ENCODE measurements around the gene A1BG. TPM values are rescaled to one million over a fixed set of nuclear protein-coding genes. Genes with fewer than 3 reads are reported as not detected.
A peak's percentile ranks its signal among the peaks of the same experiment; 100 is the strongest.

Gene A1BG
- polyA plus RNA-seq, 2 of the 4 experiments (the other 2 are of a cell fraction): 2.5 to 9.5 TPM

DNA sequence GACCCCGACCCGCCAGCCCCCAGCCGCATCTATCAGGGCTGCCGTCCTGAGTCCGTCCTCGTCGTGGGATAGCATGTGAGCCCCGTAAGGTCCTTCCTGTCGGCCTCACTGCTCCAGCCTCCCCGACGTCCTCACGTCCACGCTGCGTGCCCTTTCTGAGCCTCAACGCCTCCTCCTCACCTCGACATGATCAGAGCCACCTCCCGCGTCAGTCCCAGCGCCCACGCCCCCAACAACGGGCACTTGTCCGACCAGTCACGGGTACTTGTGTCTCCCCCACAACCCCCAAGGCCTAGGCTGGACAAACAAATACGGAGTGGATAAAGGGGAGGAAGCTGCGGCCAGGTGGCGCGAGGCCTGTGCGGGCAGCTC lies 8.6 kb upstream of the A1BG start (continued):
- TF ChIP-seq, protein P1, sequence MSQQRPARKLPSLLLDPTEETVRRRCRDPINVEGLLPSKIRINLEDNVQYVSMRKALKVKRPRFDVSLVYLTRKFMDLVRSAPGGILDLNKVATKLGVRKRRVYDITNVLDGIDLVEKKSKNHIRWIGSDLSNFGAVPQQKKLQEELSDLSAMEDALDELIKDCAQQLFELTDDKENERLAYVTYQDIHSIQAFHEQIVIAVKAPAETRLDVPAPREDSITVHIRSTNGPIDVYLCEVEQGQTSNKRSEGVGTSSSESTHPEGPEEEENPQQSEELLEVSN (IDR thresholded peaks at IDR 0.05; ENCODE audit: borderline replicate concordance, low read depth): peak; percentile 25; the same call in 1 of the 2 replicates
- no peak for TF ChIP-seq SREBF2 (IDR thresholded peaks at IDR 0.05)

DNA sequence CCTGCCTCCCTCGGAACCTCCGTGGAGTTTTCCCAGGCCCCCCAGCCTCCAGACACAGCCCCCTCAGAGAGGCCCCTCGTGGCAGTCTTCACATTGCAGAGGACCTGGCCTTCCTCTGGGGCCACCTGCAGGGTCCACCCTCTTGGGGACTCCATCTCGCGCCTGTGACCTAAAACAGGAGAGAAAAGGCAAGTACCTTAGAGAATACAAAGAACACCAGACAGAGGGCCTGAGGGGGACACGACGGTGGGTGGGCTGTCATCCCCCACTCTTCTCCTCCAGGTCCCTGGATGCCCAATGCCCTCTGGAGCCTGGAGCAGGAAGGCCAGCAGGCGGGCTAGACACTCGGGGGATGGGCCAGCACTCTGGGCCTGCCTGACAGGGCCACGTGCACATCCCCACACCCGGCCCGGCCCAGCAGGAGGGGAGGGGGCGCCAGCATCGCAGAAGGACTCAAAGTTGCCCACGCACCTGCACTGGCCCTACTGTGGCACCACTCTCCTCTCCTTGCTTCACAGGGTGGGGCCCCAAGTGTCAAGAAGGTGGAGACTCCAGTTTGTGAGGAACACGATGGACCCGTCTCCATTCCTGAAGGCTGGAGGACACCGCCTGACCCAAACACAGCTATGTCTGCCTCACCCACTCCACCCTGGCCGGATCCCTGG lies 4.3 kb upstream of the A1BG start:
- no peak overlapping the region for H3K27ac ChIP-seq
- no peak for ATAC-seq
- H3K9me3 ChIP-seq: peaks cover 4% of the 10 kb centered on the region; the same call in 1 of the 3 replicates
- DNase-seq (ENCODE audit: low read depth in 1 of 2, low spot score in 1 of 2): no peak
- no peak for FAIRE-seq
- H3K4me1 ChIP-seq: peaks cover 7% of the 10 kb centered on the region; the same call in 1 of the 3 replicates
- ChIA-PET CTCF (interaction anchor here (1.3 kb wide), 1 partner anchor 14 kb away, joined by 4 read pairs; no protein-coding TSS in a partner anchor), POLR2A (no interaction called here)
- no peak overlapping the region for H3K4me2 ChIP-seq
- no peak overlapping the region for H3K4me3 ChIP-seq
- TF ChIP-seq HOXB13 (CRISPR knock-in tag; IDR thresholded peaks at IDR 0.05; ENCODE audit: low read depth) (no peak), TFCP2L1 (CRISPR knock-in tag; IDR thresholded peaks at IDR 0.05) (no peak)
- 86% methylated on average over 17 of the region's 19 CpGs for WGBS (ENCODE audit: missing lambda C conversion rate)

DNA sequence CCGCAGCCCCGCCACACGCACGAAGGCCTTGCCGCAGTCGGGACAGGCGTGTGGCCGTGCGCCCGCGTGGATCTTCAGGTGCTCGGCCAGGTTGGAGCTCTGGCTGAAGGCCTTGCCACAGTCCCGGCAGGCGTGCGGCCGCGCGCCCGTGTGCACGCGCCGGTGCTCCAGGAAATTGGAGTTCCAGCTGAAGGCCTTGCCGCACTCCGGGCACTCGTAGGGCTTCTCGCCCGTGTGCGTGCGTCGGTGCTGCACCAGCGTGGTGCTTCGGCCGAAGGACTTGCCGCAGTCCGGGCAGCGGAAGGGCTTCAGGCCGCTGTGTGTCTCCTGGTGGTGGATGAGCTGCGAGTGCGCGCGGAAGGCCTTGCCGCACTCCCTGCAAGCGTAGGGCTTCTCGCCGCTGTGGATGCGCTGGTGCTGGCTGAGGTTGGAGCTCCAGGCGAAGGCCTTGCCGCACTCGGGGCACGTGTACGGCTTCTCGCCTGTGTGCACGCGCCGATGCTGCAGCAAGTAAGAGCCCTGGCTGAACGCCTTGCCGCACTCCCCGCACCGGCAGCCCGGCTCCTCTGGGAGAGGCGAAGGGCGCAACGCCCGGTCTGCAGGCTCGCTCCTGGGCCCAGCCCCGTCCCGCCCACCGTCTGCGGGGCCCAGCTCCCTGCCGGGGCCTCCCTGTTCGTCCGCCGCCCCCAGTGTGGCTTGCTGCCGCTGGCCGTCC lies 3.6 kb upstream of the A1BG start:
- Histone ChIP-seq H3K27ac (no peak overlapping the region), H3K4me2 (no peak overlapping the region), H3K4me3 (no peak overlapping the region), H3K9me3 (peaks cover 4% of the 10 kb centered on the region; the same call in 1 of the 3 replicates), H3K4me1 (peaks cover 7% of the 10 kb centered on the region; the same call in 1 of the 3 replicates)
- DNase-seq (ENCODE audit: low read depth in 1 of 2, low spot score in 1 of 2) (no peak), FAIRE-seq (no peak), ATAC-seq (no peak)
- ChIA-PET CTCF (interaction anchor here (1.3 kb wide), 1 partner anchor 14 kb away, joined by 4 read pairs; no protein-coding TSS in a partner anchor), POLR2A (no interaction called here)
- TF ChIP-seq HEYL (CRISPR knock-in tag; IDR thresholded peaks at IDR 0.05): no peak
- TF ChIP-seq, protein P1 (IDR thresholded peaks at IDR 0.05; ENCODE audit: borderline replicate concordance, low read depth): no peak
- TF ChIP-seq GATA3 (IDR thresholded peaks at IDR 0.05; ENCODE audit: borderline replicate concordance): no peak
- TF ChIP-seq, protein P2, sequence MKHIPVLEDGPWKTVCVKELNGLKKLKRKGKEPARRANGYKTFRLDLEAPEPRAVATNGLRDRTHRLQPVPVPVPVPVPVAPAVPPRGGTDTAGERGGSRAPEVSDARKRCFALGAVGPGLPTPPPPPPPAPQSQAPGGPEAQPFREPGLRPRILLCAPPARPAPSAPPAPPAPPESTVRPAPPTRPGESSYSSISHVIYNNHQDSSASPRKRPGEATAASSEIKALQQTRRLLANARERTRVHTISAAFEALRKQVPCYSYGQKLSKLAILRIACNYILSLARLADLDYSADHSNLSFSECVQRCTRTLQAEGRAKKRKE (CRISPR knock-in tag; IDR thresholded peaks at IDR 0.05; ENCODE audit: low read depth): no peak
- TF ChIP-seq, protein P3, sequence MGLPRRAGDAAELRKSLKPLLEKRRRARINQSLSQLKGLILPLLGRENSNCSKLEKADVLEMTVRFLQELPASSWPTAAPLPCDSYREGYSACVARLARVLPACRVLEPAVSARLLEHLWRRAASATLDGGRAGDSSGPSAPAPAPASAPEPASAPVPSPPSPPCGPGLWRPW (IDR thresholded peaks at IDR 0.05): no peak
- TF ChIP-seq ESRRA (IDR thresholded peaks at IDR 0.05; ENCODE audit: borderline replicate concordance, low read length): no peak
- TF ChIP-seq POLR2AphosphoS2 (conservative IDR thresholded peaks at IDR 0.05; ENCODE audit: low read length): no peak
- TF ChIP-seq FOSB (CRISPR knock-in tag; IDR thresholded peaks at IDR 0.05): no peak
- TF ChIP-seq, protein P4, sequence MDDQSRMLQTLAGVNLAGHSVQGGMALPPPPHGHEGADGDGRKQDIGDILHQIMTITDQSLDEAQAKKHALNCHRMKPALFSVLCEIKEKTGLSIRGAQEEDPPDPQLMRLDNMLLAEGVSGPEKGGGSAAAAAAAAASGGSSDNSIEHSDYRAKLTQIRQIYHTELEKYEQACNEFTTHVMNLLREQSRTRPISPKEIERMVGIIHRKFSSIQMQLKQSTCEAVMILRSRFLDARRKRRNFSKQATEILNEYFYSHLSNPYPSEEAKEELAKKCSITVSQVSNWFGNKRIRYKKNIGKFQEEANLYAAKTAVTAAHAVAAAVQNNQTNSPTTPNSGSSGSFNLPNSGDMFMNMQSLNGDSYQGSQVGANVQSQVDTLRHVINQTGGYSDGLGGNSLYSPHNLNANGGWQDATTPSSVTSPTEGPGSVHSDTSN (IDR thresholded peaks at IDR 0.05): no peak
- no peak for TF ChIP-seq FOXS1 (CRISPR knock-in tag; IDR thresholded peaks at IDR 0.05)
- TF ChIP-seq TP53 (CRISPR knock-in tag; IDR thresholded peaks at IDR 0.05): no peak
- TF ChIP-seq CBX2 (IDR thresholded peaks at IDR 0.05; ENCODE audit: borderline replicate concordance, low read depth): no peak
- no peak for TF ChIP-seq MYC (IDR thresholded peaks at IDR 0.05; ENCODE audit: borderline replicate concordance, low read length)
- TF ChIP-seq, protein P5, sequence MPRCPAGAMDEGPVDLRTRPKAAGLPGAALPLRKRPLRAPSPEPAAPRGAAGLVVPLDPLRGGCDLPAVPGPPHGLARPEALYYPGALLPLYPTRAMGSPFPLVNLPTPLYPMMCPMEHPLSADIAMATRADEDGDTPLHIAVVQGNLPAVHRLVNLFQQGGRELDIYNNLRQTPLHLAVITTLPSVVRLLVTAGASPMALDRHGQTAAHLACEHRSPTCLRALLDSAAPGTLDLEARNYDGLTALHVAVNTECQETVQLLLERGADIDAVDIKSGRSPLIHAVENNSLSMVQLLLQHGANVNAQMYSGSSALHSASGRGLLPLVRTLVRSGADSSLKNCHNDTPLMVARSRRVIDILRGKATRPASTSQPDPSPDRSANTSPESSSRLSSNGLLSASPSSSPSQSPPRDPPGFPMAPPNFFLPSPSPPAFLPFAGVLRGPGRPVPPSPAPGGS (IDR thresholded peaks at IDR 0.05): no peak
- TF ChIP-seq KDM5A (IDR thresholded peaks at IDR 0.05): no peak
- TF ChIP-seq, protein P6, sequence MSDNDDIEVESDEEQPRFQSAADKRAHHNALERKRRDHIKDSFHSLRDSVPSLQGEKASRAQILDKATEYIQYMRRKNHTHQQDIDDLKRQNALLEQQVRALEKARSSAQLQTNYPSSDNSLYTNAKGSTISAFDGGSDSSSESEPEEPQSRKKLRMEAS (IDR thresholded peaks at IDR 0.05): no peak
- no peak for TF ChIP-seq RCOR1 (IDR thresholded peaks at IDR 0.05; ENCODE audit: low read depth, low read length)
- TF ChIP-seq POLR2A (IDR thresholded peaks at IDR 0.05; ENCODE audit: low read length): no peak
- no peak for TF ChIP-seq CEBPB (IDR thresholded peaks at IDR 0.05)
- 96% methylated on average over 49 of the region's 75 CpGs for WGBS (ENCODE audit: missing lambda C conversion rate)
